ENCODE measurements around the gene RIMKLA.

RIMKLA gene

GRCh38 chr1:42430286-42431135 is 49.9 kb downstream of the RIMKLA start:
- no peak for DNase-seq (ENCODE audit: low spot score)

- DNase-seq (ENCODE audit: low spot score): no peak
Measured at GRCh38 chr1:42431514-42431913, 50.9 kb downstream of the RIMKLA start.

GRCh38 chr1:42432714-42433113 is 52.1 kb downstream of the RIMKLA start:
- DNase-seq (ENCODE audit: low spot score): no peak

- DNase-seq (ENCODE audit: low spot score): no peak
Measured at GRCh38 chr1:42433369-42433768, 52.8 kb downstream of the RIMKLA start.

GRCh38 chr1:42434340-42434739 is 53.7 kb downstream of the RIMKLA start:
- no peak for DNase-seq (ENCODE audit: low spot score)

DNA sequence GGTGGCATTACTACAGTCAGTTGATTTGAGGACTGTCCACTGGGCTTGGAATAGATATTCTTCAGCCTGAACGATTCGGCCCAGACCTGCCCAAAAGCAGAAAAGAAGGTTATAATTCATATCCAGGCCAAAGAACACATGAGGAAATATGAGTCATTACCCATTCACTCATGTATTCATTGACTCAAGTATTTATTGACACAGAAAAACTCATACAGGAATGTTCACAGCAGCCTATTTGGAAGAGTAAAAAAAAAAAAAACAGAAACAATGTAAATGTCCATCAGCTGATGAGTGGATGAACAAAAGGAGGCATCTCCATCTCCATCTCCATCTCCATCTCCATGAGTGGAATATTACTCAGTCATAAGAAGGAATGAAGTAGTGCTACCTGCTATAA is 59.3 kb downstream of the RIMKLA start:
- no peak for DNase-seq (ENCODE audit: low spot score)

GRCh38 chr1:42442662-42443061 is 62.1 kb downstream of the RIMKLA start:
- no peak for DNase-seq (ENCODE audit: low spot score)

DNA sequence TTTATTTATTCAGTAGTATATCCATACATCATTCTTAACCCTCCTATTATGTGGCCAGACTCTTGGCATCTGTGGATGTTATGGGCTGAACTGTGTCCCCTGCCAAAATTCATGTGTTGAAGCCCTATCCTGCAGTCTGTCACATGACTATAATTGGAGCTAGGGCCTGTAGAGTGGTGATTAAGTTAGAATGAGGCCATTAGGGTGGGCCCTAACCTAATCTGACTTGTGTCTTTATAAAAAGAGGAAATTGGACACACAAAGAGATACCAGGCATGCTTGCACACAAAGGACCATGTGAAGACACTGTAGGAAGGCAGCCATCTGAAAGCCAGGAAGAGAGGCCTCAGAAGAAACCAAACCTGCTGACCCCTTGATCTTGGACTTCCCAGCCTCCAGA is 68.7 kb downstream of the RIMKLA start:
- DNase-seq (ENCODE audit: low spot score): no peak

- DNase-seq (ENCODE audit: low spot score): no peak
Measured at GRCh38 chr1:42450061-42450460, 69.5 kb downstream of the RIMKLA start.

GRCh38 chr1:42453386-42453785 is 72.8 kb downstream of the RIMKLA start:
- DNase-seq (ENCODE audit: low spot score): no peak

DNA sequence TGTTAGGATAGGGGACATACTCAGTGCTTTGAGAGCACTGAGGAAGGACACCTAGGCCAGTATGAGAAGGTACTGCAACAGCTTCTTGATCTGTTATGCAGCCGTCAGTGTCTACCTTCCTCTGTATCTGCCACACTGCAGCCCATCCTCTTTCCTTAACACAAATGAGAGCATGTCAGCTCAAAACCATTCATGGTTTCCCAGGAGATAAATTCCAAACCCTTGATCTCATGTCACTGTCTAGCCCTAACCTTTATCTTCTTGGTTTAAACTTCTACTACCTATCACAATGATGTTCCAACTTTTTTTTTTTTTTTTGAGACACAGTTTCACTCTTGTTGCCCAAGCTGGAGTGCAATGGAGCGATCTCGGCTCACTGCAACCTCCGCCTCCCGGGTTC is 73.8 kb downstream of the RIMKLA start:
- no peak for DNase-seq (ENCODE audit: low spot score)

DNA sequence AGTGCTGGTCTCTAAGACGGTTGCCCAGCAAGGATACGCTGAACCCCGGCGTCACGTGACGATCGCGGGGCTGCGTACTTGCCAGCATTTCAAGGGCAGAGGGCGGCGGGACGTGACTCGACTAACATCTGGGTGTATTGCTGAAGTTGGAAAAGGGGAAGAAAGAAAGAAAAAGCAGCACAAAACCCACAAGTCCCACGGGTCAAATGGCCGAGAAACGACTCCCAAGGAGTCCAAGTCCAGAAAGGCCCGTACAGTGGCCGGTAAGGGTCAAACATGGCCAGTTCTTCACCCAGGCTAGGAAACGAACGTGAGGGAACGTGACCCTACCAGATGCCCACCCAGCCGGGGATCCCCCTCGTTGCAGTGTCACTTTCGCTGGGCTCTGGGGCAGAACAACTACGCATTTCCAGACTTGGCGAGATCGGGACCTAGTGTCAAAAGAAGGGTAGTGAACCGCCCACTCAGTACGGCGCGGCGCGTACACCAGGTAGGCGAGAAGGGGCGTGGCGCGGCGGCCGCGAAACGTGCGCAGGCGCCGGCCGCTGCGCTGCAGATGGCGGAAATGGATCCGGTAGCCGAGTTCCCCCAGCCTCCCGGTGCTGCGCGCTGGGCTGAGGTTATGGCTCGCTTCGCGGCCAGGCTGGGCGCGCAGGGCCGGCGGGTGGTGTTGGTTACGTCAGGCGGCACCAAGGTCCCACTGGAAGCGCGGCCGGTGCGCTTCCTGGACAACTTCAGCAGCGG is 75.6 kb downstream of the RIMKLA start, which contains the start of the genes PPCS and ZMYND12:
TSS of gene PPCS (plus strand) at position 534 of the 744 bp plus-strand sequence. CDS start at position 557, 23 bp downstream.
TSS of gene ZMYND12 (minus strand) at position 13 of the 744 bp plus-strand sequence. CDS start 25 bp downstream, outside the sequence.
- DNase-seq (ENCODE audit: low spot score): peak; percentile 88

GRCh38 chr1:42456754-42457089 is 76.1 kb downstream of the RIMKLA start:
- DNase-seq (ENCODE audit: low spot score): peak; percentile 60

GRCh38 chr1:42461196-42461595 is 80.6 kb downstream of the RIMKLA start:
- DNase-seq (ENCODE audit: low spot score): no peak

GRCh38 chr1:42462828-42463763 is 82.5 kb downstream of the RIMKLA start, which contains the start of gene CCDC30:
CCDC30 (plus strand) TSS chr1:42463286; CDS start chr1:42480552, 17,266 bp downstream.
- peak; percentile 98 for DNase-seq (ENCODE audit: low spot score)

GRCh38 chr1:42463921-42464320 is 83.3 kb downstream of the RIMKLA start:
- DNase-seq (ENCODE audit: low spot score): no peak

DNA sequence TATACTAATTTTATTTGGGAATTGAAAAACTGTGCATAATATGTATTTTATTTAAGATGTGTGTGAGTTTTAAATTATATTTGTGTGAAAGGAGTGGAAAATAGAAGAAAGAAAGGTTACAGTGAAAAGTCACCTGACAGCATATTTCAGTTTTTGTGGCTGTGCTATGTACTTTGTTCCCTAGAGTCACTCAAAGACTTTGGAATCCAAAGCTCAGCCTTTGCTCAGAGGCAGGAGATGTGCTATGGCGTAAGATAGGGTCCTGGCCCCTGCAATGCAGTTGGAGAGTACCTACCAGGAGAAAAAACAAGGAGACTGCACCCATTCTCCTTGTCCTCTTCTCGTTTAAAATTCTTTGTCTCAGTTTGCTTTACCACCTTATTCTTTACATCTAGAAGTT is 85.4 kb downstream of the RIMKLA start:
- no peak for DNase-seq (ENCODE audit: low spot score)

DNA sequence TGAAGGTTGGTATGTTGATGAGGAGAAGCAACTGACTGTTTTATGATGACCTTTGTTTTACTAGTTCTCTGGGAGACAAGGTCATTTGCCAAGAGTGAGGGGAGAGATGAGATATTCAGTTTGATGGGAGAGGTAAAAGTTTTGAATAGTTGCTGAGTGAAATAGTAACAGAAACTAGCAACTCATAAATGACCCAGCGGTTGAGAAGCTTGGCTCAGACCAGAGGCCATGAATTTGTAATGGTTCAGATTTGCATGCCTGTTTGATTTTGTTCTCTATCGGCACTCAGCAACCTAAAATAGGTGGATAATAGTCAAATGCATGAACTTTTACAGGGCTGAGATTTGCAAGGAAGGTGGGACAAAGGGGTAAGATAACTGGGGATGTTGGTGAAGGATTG is 89.1 kb downstream of the RIMKLA start:
- DNase-seq (ENCODE audit: low spot score): no peak

Data from CD4-positive, alpha-beta T cell treated with Interleukin-2 at 100 ng/mL for 4 hours (primary cell).